Activated CD8-positive, alpha-beta memory T cell treated with anti-CD3 and anti-CD28 coated beads for 4 hours (primary cell): Measurements from ENCODE around the gene TBC1D14.
"Not testable (repeated sequence)": the region's sequence is repeated elsewhere in the genome, so short reads cannot be mapped to it uniquely, and the experiment has no call there.

ENCODE experiments used
- DNase-seq, 2 donors: peaks; one replicate each; pipeline ENCODE4 v3.0.0-alpha.2; 2020; ENCODE audit warnings: low read depth in 2 of 2

Gene TBC1D14

DNA sequence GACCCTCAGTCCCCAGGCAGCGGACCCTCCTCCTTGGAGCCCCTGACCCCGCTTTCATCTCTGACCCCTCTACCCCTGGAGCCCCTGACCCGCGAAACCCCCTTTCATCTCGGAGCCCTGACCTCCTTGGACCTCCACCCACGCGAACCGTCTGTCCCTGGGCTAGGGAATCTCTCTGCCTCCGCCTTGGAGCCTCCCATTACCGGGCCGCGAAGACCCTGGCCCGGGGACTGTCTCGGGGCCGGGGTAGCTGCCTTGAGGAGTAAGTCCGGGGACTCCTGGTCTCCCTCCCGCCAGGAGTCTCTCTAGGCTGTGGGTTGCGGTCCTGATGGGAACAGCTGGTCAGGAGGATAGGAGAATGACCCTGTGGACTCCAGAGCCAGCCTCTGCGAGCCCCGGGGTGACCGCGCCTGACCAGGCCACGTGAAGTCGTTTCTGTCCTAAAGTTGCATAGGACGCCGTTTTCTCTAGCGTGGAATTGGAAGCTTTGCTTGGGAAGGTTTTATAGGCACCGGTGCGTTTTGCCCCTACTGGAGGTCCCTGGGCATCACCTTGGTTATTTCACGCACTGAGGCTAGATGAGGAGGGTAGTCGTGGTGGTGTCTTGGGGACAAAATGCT lies 824 bp downstream of the TBC1D14 start:
- no peak for DNase-seq

- no peak for DNase-seq
These were observed 1.6 kb downstream of the TBC1D14 start for GRCh38 chr4:6910960-6911874.

DNA sequence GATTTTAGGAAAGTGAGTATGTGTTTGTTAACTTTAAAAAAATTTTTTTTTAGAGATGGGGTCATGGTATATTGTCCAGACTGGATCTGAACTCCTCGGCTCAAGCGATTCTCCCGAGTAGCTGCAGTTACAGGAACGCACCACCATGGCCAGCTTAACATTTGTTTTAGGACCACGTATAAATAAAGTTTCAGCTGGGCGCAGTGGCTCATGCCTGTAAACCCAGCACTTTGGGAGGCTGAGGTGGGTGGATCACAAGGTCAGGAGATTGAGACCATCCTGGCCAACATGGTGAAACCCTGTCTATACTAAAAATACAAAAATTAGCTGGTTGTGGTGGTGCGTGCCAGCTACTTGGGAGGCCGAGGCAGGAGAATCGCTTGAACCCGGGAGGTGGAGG lies 2.3 kb downstream of the TBC1D14 start:
- DNase-seq = not testable (repeated sequence)

DNA sequence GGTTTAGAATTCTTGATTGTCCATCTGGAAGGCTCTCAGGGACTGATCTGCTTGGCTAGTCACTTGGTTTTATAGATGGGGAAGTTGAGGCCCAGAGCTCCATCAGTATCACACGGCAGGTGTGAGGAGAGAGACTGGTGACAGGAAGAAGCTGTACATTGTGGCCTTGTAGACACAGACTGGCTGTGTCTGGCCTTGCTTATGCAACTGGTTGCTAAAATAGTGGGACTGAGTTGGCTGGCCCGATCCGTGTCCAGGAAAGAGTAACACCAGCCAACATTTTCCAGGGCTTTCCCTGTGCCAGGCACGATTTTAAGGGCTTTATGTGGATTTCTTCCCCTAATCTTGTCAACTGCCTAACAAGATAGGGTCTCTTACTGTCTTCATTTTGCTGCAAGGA lies 2.8 kb downstream of the TBC1D14 start:
- DNase-seq = no peak

GRCh38 chr4:6913350-6913905 lies 3.8 kb downstream of the TBC1D14 start:
- no peak for DNase-seq

DNA sequence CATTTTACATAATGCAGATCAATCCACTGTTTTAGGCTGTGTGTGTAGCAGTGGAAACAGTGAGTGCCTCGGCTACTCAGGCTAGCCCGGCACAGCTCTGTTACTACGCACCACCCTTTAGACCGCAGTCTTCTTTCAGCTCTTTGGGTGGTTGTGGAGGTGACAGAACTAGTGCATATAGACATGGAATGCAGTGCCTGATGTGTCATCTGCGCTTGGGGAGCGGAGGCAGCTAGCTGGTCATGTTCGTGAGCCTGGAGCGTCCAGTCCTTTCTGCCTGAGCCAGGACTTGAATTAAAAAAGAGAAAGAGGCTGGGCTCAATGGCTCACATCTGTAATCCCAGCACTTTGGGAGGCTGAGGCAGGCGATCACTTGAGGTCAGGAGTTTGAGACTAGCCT lies 4.8 kb downstream of the TBC1D14 start:
- DNase-seq = no peak

DNA sequence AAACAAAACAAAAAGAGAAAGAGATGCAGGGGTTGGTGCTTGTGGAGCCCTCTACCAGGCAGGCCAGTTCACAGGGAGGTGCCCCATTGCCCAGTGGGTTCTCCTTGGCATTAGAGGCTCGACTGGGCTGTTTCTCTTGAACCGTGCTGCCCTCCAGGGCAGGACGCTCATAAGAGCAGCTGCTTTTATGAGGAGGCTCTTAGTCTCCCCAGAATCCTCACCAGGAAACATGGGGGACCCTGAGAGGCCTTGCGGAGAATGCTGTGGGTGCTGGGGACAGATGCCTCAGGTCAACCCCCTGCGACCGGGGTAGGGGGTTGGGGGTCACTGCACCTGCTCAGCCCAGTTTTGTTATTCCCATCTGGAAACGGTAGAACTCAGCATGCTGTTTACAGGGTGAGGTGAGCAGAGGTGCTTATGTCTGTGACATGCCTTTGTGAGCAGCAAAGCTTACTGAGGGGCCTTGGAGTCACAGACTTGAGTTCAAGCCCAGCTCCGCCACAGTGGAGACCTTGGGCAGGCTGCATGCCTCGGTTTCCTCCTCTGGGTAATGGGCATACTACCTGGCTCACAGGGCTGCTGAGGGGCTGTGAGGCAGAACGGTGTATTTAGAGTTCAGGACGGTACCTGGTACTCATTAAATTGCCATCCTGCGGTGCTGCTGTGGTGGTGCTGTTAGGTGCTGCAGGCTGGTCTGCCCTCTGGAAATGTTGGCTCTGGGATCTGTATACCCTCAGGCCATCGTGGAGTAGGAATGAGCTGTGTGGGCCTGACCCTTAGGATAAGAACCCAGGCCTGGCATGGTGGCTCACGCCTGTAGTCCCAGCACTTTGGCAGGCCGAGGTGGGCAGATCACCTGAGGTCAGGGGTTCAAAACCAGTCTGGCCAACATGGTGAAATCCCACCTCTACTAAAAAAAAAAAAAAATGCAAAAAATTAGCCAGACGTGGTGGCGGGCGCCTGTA lies 5.7 kb downstream of the TBC1D14 start:
- no peak for DNase-seq

DNA sequence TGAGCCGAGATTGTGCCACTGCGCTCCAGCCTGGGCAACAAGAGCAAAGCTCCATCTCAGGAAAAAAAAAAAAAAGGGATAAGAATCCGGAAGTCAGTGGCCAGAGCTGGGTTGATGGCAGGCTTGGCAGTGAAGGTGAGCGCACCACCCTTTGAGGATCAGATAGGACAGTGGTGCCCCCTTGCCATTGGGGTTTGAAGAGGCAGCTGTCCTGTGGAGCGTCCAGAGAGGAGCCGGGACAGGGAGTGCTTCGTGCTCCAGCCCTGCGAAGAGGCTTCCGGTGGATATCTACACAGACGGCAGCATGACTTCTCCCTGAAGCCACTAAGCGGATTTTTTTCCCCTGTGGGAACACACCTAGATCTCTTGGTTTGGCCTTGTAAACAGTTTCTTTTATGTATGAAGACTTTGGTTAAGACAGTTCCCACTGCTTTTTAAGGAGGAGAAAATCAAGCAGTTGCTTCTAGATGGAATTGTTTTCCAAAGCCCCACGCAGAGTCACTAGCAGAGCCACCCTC lies 6.5 kb downstream of the TBC1D14 start:
- DNase-seq = no peak

DNA sequence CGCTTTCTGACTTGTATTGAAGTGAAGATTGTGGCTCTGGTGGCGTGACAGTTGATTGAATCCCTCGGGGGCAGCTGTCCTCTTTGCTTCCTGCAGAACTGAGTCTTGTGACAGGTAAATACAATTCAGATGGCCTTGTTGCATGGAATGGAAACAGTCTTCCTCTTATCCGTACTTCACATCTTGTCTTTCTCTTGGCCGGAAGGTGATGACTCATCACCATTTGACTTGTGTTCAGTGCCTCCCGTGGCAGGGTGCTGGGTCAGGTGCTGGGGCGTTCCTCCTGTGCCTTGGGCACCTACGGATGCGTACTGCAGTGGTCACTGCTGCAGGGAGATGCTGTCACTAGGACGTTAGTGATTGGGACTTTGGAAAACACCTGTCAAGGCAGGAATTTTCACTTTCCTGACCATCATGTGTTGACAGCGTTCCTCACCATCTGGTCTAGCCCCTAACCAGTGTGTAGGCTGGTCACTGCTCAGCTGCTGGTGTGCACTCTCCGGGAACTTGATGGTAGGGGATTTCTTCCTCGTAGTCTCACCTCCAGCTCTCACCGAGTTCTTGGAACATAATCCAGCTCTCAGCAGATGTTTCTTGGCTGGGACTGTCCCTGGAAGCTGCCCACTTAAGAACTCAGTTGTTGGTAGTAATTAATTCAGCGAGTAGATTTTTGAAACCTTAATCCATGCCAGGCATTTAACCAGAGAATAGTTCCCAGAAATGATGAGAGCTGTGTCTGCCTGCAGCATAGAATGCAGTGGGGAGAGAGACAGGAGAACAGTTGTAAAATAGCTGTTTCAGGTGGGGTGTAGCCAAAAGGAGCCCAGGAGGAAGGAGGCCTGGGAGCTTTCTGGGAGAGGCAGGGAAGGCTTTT lies 7.2 kb downstream of the TBC1D14 start:
- DNase-seq = peak in 1 of 2 donors; percentile 40

DNA sequence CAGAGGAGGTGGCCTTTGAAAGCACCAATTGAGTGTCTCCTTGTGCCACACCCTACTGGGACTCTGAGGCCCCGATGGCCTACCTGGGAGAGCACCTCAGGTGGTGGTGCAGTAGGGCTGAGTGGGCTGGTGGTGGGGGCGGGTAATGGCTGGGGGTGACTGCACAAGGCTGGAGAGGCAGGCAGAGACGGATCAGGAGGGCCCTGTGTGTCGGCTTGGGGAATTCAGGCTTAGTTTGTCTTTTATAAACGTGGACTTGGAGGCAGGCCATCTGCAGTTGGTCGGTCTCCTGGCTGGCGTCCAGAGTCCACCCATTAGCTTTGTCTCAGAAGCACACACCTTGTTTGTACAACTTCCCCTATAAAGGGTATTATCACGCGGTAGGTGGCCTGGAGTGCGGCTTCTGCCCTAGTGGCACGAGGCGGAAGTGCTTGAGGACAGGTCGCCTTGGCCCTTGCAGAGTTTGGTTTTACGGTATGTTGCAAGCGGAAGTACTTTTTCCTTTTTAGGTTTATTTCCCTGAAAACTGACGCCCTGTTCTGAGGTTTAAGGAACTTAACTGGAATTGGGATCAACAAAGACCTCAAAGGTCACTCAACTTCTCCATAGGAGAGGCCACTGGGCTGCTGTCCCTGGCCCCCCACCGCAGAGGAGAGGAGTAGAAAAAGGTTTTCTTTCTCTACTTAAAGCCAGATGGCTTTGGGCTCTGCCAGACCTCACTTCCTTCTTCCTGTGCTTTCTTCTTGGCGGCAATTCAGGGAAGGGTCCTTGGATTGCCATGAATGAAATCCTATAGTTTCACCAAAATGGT lies 8.0 kb downstream of the TBC1D14 start:
- DNase-seq = no peak

DNA sequence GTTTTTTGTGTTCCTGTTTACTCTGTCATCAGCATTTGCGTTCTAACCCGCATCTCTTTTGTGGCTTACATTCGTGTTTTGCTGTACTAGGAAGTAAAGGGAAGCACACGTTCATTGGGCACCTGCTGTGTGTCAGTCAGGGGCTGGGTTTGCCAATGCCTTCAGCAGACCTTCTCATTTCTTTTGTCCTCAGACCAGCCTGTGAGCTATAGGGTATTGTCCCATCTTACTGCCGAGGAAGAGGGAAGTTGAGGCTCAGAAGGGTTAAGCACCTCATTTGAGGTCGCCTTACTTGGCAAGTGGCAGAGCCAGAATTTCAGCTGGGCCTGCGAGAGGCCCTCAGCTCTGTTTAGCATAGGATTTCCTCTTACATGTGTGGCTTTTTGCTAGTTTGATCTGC lies 8.7 kb downstream of the TBC1D14 start:
- DNase-seq = no peak

DNA sequence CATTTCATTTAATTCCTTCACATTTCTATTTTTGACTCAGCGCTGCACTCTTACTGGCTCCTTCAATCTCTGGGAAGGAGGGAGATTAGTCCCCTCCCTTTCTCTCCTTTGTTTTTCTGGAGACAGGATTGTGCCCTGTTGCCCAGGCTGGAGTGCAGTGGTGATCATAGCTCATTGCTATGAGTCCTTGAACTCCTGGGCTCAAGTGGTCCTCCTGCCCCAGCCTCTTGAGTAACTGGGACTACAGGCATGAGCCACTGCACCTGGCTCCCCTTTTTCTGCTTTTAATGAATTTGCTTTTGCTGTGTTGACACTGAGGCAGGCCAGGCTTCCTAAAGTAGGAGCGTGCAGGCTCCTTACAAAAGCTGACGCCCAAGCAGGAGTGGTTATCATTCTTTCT lies 10.5 kb downstream of the TBC1D14 start:
- no peak for DNase-seq

DNA sequence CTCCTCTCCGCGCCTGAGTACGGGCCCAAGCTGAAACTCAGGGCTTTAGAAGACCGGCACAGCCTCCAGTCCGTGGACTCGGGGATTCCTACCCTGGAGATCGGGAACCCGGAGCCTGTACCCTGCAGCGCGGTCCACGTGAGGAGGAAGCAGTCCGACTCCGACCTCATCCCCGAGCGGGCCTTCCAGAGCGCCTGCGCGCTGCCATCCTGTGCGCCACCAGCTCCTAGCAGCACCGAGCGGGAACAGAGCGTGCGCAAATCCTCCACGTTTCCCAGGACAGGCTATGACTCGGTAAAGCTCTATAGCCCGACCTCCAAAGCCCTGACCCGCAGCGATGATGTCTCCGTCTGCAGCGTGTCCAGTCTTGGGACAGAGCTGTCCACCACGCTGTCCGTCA lies 13.9 kb downstream of the TBC1D14 start:
- no peak for DNase-seq

GRCh38 chr4:6924361-6924779 lies 14.7 kb downstream of the TBC1D14 start:
- DNase-seq = no peak

- DNase-seq = no peak
These were observed 15.8 kb downstream of the TBC1D14 start for GRCh38 chr4:6925357-6925836.

DNA sequence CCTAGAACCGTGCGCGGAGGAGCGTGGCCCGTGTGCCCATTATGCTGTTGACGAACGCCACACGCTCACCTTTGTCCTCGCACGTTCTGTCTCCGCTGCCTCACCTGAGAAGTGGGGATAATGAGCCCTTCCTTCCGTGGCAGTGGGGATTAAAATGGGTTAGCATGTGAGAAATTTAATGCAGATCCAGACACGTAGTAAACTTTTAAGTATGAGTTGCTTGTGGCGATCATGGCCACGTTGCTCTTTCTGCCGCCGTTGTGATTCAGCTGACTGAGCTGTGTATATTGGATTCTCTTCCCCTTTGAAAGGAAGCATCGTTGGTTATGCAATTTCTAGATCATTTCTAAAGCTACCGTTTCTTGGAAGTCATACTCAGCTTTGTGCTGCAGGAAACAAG lies 16.5 kb downstream of the TBC1D14 start:
- no peak for DNase-seq

DNA sequence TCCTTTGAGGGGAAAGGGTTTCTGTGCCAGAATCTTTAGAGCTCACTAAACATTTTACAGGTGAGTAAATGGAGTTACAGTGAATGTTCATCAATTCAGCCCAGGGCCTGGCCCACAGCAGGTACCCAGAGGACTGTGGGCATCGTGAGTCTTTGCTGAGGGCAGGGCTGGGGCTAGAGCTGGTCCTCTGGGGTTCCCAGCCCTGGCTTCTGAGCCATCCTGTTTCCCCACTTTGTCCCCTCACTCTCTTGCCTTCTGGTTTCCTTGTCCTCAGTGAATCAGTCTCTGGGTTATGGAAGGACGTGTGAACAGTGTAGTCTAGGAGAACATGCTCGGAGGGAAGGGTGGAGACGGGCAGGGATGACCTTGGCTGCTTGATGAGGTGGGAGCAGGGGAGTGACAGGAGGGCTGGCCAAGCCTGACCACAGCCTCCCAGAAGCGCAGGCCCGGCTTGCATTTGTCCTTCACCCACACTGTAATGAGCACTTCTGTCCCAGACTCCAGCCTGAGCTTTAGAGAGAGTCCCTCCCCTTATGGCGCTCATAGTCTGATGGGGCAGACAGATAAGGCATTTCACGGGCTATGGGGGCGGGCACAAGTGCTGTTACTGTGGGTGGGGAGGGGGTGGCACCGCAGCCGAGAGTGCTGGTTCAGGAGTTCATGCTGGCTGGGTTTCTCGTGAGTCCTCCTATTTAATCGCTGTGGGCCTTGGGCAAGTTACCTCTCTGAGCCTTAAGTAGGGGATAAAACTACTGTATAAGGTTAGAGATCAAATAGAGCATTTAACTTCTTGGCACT lies 17.3 kb downstream of the TBC1D14 start:
- DNase-seq = peak; percentile 40 to 61

DNA sequence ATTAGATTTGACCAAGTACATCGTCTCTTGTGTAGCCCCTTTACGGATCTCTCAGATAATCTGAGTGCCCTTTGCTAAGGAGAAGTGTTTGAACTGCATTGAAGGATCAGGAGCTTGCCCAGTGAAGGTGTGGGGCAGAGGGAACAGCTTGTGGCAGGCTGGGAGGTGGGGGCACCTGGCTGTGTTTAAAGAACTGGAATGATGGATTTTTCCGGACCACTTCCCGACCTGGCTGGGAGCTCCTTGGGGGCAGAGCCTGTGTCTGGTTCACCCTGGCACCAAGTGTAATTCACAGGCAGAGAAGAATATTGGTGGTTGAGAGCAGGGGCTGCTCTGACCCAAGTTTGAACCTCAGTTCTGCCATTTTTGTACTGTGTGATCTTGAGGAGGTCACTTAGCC lies 18.5 kb downstream of the TBC1D14 start:
- no peak for DNase-seq

DNA sequence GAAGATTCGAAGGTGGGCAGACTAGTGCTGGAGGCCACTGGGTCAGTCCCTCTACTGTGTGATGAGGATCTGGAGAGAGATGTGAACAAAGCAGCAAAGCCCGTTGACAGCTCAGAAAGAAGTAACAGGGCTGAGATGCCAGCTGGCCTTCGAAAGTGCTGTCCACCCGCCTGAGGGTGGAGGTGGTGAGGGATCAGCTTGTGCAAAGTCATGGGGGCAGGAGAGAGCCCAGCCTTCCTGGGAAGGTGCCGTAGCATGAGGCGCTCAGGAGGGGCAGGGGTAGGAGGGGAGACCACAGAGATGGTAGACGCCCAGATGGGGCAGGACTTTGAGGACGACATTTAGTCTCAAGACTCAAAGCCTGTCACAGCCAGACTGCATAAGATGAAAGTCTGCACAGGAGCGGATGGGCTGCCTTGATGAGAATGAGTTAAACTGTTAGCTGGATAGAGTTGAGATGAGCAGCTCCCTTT lies 19.7 kb downstream of the TBC1D14 start:
- no peak for DNase-seq
